Measurements from ENCODE around the gene SMARCA5. TPM values are rescaled to one million over a fixed set of nuclear protein-coding genes. Genes with fewer than 3 reads are reported as not detected.

SMARCA5 gene
- total RNA-seq, 2 donors from 2014 or later, result 26.3 to 35.6 TPM

- peak in 1 of 2 donors; percentile 52 for ATAC-seq
- intact Hi-C loops (cut with DNase I), result no loop called here
These were observed 86.3 kb downstream of the SMARCA5 start for GRCh38 chr4:143599827-143600226.

GRCh38 chr4:143606480-143606879, 93.0 kb downstream of the SMARCA5 start:
- DNase-seq (no peak), ATAC-seq (no peak)
- intact Hi-C loops (cut with DNase I), result no loop called here

More at GRCh38 chr4:143599827-143600226, 86.3 kb downstream of the SMARCA5 start:
- DNase-seq, result no peak

Other genes with a start within 250 kb of the SMARCA5 start
- 10 to 100 TPM; 35.4 to 55.7 TPM for gene GAB1, start 176.8 kb upstream of the SMARCA5 start, total RNA-seq
- under 1 TPM in 1 of 2 donors, not detected in 1; 0.08 TPM for gene FREM3, start 187.0 kb downstream of the SMARCA5 start, total RNA-seq